Astrocyte of the hippocampus (primary cell): Measurements from ENCODE around the gene UBXN1.

Experiments
- DNase-seq: peaks from one replicate; pipeline ENCODE4 v3.0.0; 2011; ENCODE audit warnings: low read depth, low spot score

Gene UBXN1, protein sequence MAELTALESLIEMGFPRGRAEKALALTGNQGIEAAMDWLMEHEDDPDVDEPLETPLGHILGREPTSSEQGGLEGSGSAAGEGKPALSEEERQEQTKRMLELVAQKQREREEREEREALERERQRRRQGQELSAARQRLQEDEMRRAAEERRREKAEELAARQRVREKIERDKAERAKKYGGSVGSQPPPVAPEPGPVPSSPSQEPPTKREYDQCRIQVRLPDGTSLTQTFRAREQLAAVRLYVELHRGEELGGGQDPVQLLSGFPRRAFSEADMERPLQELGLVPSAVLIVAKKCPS

GRCh38 chr11:62678770-62679696 lies at the start of gene UBXN1:
UBXN1 (minus strand) TSS chr11:62679073; CDS start chr11:62678923, 150 bp downstream.
- DNase-seq: peak; percentile 93

DNA sequence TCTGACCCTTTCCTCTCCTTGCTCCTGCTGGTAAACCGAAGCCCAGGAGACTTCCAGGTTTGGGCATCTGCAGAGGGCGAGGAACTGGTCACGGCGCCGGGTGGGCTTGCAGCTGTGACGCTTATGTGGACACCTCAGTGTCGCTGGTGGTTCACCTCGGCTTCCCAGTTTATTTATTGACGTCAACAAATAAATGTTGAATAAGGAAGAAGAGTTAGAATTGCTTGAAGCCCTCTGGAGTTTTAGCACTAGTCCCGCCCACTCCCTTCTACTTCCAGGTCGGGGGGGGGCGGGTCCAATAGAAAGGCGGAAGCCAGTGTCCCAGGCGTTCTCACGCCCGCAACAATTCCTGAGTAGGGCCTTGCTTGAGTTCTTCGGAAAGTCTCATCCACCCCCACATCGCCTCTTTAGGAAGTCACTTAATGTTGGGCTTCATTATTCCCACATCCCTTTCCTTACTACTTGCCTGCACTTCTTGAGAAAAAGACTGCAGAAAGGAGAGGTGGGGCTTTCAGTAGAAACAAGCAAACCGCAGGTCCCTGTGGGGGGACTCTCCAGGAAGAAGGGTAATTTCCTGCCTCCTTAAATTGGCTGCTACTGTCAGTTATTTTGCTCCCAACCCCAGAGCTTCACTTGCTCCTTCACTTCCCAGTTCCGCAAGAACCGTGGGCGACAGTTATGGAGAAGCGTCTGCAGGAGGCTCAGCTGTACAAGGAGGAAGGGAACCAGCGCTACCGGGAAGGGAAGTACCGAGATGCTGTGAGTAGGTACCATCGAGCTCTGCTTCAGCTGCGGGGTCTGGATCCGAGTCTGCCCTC lies 49.5 kb upstream of the UBXN1 start, which contains the start of gene TTC9C:
Gene TTC9C (plus strand): TSS at position 316 of the 818 bp plus-strand sequence. CDS start 363 bp downstream, at position 679.
- peak; percentile 91 for DNase-seq

DNA sequence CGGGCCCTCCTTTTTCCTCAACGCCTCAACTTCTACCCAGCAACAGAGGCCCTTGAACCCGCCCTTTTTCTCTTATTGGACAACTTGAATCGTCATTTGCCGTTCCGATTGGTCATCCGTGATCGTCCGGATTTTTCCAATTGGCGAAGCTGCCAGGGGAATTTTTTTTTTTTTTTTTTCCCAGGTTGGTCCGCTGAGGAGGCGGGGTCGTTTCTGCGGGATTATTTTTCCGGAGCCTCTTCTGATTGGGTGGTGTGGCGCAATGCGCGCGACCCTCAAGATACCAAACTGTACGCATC lies 48.9 kb upstream of the UBXN1 start:
- peak; percentile 97 for DNase-seq

GRCh38 chr11:62727165-62727871 lies 48.4 kb upstream of the UBXN1 start, which contains the start of gene HNRNPUL2:
HNRNPUL2 (minus strand) TSS chr11:62727457; CDS start chr11:62727156, 301 bp downstream.
- DNase-seq: peak; percentile 99

- DNase-seq: no peak
Measured at GRCh38 chr11:62726915-62727164, 48.0 kb upstream of the UBXN1 start.

GRCh38 chr11:62726156-62726914 lies 47.5 kb upstream of the UBXN1 start:
- no peak for DNase-seq

DNA sequence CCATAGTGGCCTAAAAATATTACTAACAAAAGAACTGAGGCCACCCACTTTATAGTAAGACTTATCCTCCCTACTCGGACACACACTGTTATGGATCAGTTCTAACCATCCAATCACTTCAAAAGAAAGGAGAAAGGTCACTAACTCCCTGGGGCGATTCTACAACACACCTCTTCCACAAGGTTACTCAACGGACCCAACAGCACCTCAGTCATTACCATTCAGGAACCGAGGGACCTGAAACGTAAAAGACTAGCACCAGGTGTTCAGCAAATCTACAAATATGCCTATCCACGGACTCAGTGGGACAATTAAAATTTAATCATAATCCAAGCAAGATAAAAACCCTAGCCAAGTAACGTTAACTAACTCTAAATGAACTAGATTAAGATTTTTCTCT lies 46.8 kb upstream of the UBXN1 start:
- peak; percentile 22 for DNase-seq

DNA sequence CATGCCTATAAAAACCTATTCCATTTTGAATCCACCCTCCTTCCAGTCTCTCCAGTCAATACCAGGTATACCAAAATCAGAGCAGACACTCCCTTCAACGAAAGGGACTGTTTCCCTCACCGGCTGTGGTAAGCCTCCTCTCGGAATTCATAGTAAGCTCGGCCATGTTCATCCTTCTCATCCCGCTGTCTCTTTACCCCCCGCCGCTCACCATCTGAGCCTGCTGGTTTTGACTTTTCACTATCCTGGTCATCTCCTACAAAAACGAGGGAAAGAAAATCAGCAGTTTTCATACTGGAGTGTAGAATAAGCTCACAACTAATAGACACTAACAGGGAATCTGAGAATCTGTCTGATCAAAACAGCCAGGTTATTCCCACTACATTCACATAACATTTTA lies 45.3 kb upstream of the UBXN1 start:
- no peak for DNase-seq

- peak; percentile 52 for DNase-seq
Measured at GRCh38 chr11:62721994-62722393, 43.1 kb upstream of the UBXN1 start.

GRCh38 chr11:62719302-62719978 lies 40.6 kb upstream of the UBXN1 start:
- DNase-seq: no peak

GRCh38 chr11:62716816-62717215 lies 37.9 kb upstream of the UBXN1 start:
- no peak for DNase-seq

- DNase-seq: no peak
Measured at GRCh38 chr11:62716206-62716605, 37.3 kb upstream of the UBXN1 start.

DNA sequence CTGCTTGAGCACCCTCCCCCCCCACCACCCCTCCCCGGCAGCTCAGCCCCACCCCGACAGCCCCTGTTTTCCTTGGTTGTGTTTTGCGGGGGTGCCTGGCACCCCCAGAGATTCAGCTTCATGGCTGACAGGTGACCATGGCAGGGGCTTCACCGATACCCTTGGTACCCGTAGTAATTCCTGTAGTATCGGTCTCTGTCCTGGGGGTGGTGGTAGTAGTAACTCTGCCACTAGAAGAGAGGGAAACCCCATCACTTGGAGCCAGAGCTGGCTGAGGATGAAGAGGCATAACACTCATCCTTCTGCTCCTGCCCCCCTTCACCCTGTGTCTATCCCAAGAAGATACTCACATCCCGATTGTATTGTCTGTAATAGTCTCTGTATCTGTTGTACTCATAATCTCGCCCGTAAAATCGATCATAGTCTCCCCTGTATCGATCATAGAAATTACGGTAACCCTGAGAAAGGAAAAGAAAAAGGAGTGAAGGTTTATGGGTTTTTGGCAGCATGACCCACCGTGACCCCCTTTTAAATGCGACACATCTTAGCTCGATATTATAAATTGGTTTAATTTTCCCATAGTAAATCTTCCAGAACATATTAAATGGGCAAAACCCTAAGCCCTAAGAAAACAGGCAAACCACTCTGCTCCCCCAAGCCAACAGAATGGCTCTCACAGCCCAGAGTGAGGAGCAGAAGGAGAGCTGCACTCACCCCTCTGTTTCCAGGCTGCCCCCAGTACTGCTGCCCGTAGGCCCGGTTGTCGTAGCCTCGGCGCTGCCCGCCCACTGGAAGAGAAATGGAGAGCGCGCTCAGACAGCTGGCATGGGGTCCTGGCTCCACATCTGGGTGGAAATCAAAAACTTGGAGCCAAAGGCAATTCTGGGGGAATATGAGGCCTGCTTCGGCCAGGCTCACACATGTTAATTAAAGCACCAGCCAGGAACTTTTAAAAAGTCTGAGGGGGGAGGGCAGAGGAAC lies 36.6 kb upstream of the UBXN1 start:
- DNase-seq: no peak

- DNase-seq: no peak
Measured at GRCh38 chr11:62713343-62713742, 34.5 kb upstream of the UBXN1 start.

- no peak for DNase-seq
Measured at GRCh38 chr11:62712861-62713260, 34.0 kb upstream of the UBXN1 start.

GRCh38 chr11:62712276-62712812 lies 33.5 kb upstream of the UBXN1 start:
- DNase-seq: no peak

DNA sequence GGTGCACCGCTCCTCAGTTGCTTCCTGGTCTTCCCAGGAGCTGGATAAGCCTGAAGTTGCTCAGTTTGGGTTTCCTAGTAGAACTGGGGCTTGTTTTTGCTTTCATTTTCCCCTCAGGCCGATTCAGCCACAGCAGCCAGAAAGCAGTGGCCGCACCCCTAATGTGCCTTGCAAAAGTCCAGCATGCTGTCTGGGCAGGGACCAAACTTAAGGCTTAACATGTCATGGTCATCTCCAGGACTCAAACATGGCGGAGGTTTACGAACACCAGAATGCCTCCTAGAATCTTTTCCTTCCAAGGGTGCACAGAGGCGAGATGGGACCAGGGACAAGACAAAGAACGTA lies 31.1 kb upstream of the UBXN1 start:
- DNase-seq: no peak

- DNase-seq: peak; percentile 99
Measured at GRCh38 chr11:62709247-62710000, 30.6 kb upstream of the UBXN1 start.
